GM12878 (cell line): Measurements from ENCODE around the gene DNAJC6. TPM values are rescaled to one million over a fixed set of nuclear protein-coding genes. Genes with fewer than 3 reads are reported as not detected.

Experiments used
- ATAC-seq: fragments of 200-7000 bp; cut with Tn5 transposase; 3 replicates; pipeline ENCODE4 v1.9.1; 2020; ENCODE audit warnings: mild to moderate bottlenecking, moderate library complexity
- BruUV-seq: library from RNA; stranded (reverse); fragments of 400-500 nt; replicated peaks from 2 replicates; lab custom pipeline; 2021; lab: Mats Ljungman, UMichigan
- CTCF ChIA-PET: fragments of 300-600 bp; sonication (Branson Sonifier 250); formaldehyde crosslinking; extraction: SDS; loops from one replicate; lab custom pipeline; 2021; ENCODE audit warnings: inconsistent platforms; lab: Yijun Ruan, JAX
- POLR2A ChIA-PET: fragments of 350-600 bp; formaldehyde crosslinking; extraction: SDS; loops from one replicate; lab custom pipeline; 2021; ENCODE audit warnings: inconsistent platforms; lab: Charles Lee
- RAD21 ChIA-PET: fragments of 300-600 bp; sonication (Branson Sonifier 250); formaldehyde crosslinking; loops from one replicate; lab custom pipeline; 2023; ENCODE audit warnings: antibody characterized with exemption; ENCODE audit not compliant: unreplicated experiment; lab: Charles Lee
- SMC1A ChIA-PET: fragments of 300-600 bp; sonication (Branson Sonifier 250); formaldehyde crosslinking; loops from one replicate; lab custom pipeline; 2023; ENCODE audit not compliant: unreplicated experiment, uncharacterized antibody; lab: Charles Lee
- DNase-seq: peaks from one replicate; pipeline ENCODE4 v3.0.0-alpha.2; 2011; ENCODE audit warnings: low read depth, low spot score
- FAIRE-seq: peaks from 3 replicates; lab custom pipeline; 2011; peaks lifted over from hg19 to GRCh38; lab: Jason Lieb, UNC
- H2AFZ ChIP-seq: 2 replicates; pipeline ENCODE4 v1.6.0; 2011; ENCODE audit warnings: low read depth, low read length, control low read depth; ENCODE audit not compliant: control insufficient read depth
- H3K27ac ChIP-seq: 2 replicates; pipeline ENCODE4 v1.5.1; 2011; ENCODE audit warnings: control low read depth; ENCODE audit not compliant: control insufficient read depth, insufficient read depth
- H3K27me3 ChIP-seq, 2 experiments: replicated peaks in 1 of 2; 2 replicates each; pipeline versions ENCODE4 v1.6.0 to v1.6.1; 2011; ENCODE audit warnings: low read length in 1 of 2; ENCODE audit not compliant: control insufficient read depth in 2 of 2, insufficient read depth in 2 of 2
- H3K36me3 ChIP-seq, 2 experiments: 2 replicates each; pipeline ENCODE4 v1.5.1; 2011; ENCODE audit warnings: low read length in 1 of 2; ENCODE audit not compliant: control insufficient read depth in 2 of 2, insufficient read depth in 2 of 2
- H3K4me1 ChIP-seq: 2 replicates; pipeline ENCODE4 v1.6.1; 2011; ENCODE audit warnings: mild to moderate bottlenecking, low read length, moderate library complexity, mixed read lengths; ENCODE audit not compliant: control insufficient read depth, insufficient read depth
- H3K4me2 ChIP-seq: 2 replicates; pipeline ENCODE4 v1.6.0; 2011; ENCODE audit warnings: control low read depth; ENCODE audit not compliant: control insufficient read depth, insufficient read depth
- H3K4me3 ChIP-seq: fragments of 200-600 bp; sonication (generic); 2 replicates; pipeline ENCODE4 v1.5.1; 2016
- H3K79me2 ChIP-seq: 2 replicates; pipeline ENCODE4 v1.6.0; 2011; ENCODE audit warnings: low read length; ENCODE audit not compliant: control insufficient read depth, insufficient read depth
- H3K9ac ChIP-seq: 2 replicates; pipeline ENCODE4 v1.8.0; 2011; ENCODE audit warnings: low read length, control low read depth, mixed read lengths; ENCODE audit not compliant: control insufficient read depth, insufficient read depth
- H3K9me3 ChIP-seq: replicated peaks from 3 replicates; pipeline ENCODE4 v1.5.1; 2011; ENCODE audit warnings: mild to moderate bottlenecking, low read length; ENCODE audit not compliant: control insufficient read depth, insufficient read depth
- H4K20me1 ChIP-seq: 2 replicates; pipeline ENCODE4 v1.6.0; 2011; ENCODE audit not compliant: control insufficient read depth, insufficient read depth
- BRCA1 ChIP-seq: IDR thresholded peaks from 2 replicates; pipeline ENCODE4 v1.6.1; 2011; ENCODE audit warnings: low read depth, low read length, improper control_type of control experiment
- CBFB ChIP-seq: IDR thresholded peaks from 2 replicates; pipeline ENCODE4 v1.6.1; 2016; ENCODE audit warnings: antibody characterized with exemption, low read depth
- CUX1 ChIP-seq: IDR thresholded peaks from 2 replicates; pipeline ENCODE4 v1.6.1; 2012; ENCODE audit warnings: improper control_type of control experiment, low read depth, low read length; ENCODE audit not compliant: insufficient replicate concordance
- EZH2 ChIP-seq: IDR thresholded peaks from 2 replicates; pipeline ENCODE4 v1.6.1; 2012; ENCODE audit warnings: low read depth, mild to moderate bottlenecking, control low read depth, inconsistent platforms, low read length, borderline replicate concordance; ENCODE audit not compliant: control insufficient read depth
- JUNB ChIP-seq: IDR thresholded peaks from 2 replicates; pipeline ENCODE4 v1.6.1; 2016; ENCODE audit warnings: antibody characterized with exemption, mild to moderate bottlenecking
- NRF1 ChIP-seq: conservative IDR thresholded peaks from 2 replicates; pipeline ENCODE4 v1.6.1; 2011; ENCODE audit warnings: mild to moderate bottlenecking, low read depth, low read length, improper control_type of control experiment
- RELA ChIP-seq: fragments of 450-650 bp; IDR thresholded peaks from 2 replicates; pipeline ENCODE4 v1.8.0; 2014; ENCODE audit warnings: borderline replicate concordance; ENCODE audit not compliant: partially characterized antibody
- SIN3A ChIP-seq: IDR thresholded peaks from 2 replicates; pipeline ENCODE4 v1.6.1; 2012; ENCODE audit warnings: low read depth, low read length, improper control_type of control experiment
- SMARCA5 ChIP-seq: fragments of 450-650 bp; IDR thresholded peaks from 2 replicates; pipeline ENCODE4 v1.6.1; 2017; ENCODE audit warnings: mild to moderate bottlenecking
- TBL1XR1 ChIP-seq: IDR thresholded peaks from 2 replicates; pipeline ENCODE4 v1.6.1; 2012; ENCODE audit warnings: low read depth, low read length, improper control_type of control experiment
- TCF12 ChIP-seq: IDR thresholded peaks from 2 replicates; pipeline ENCODE4 v1.6.1; 2011; ENCODE audit warnings: low read depth, mild to moderate bottlenecking, low read length
- ZBTB40 ChIP-seq: fragments of 450-650 bp; IDR thresholded peaks from 2 replicates; pipeline ENCODE4 v1.6.1; 2016; ENCODE audit warnings: mild to moderate bottlenecking, moderate library complexity, borderline replicate concordance
- WGBS: methylation state at CpG from one replicate; pipeline ENCODE4 v1.1.6; 2016; ENCODE audit warnings: low lambda C conversion rate; ENCODE audit not compliant: insufficient replicate concordance, insufficient coverage; ENCODE audit errors: missing lambda C conversion rate; 5-methylcytosine and 5-hydroxymethylcytosine counted together
- in situ Hi-C: fragments of 300-500 bp; cut with MboI; formaldehyde crosslinking; loops from 9 replicates; pipeline ENCODE4 v1.14.3; 2018; ENCODE audit warnings: mixed read lengths
- intact Hi-C: fragments of 100-400 bp; cut with micrococcal nuclease; formaldehyde crosslinking; loops from one replicate; pipeline ENCODE4 v1.14.2; 2022; ENCODE audit not compliant: unreplicated experiment
- polyA plus RNA-seq, 11 experiments: library from polyadenylated mRNA; depleted of rRNA in 4 of 11; unstranded in 6 of 11; stranded (reverse) in 5 of 11; fragments of >200 nt; fragmentation: Nextera tagmentation in 4 of 11; fragmentation: Illumina TruSeq in 1 of 11; extraction: Ambion mirVana in 4 of 11; extraction: Trizol in 1 of 11; gene quantifications; 1 replicate in 1 of 11; 2 replicates in 10 of 11; pipeline versions ENCODE4 v1.2.1 to v1.2.3, GENCODE V29; 2011 to 2016; ENCODE audit warnings: inconsistent platforms in 2 of 11, missing spikeins in 2 of 11, low read depth in 1 of 11
- total RNA-seq, 4 experiments: library from RNA; depleted of rRNA in 3 of 4; stranded (reverse); fragments of >200 nt in 3 of 4; fragmentation: Illumina TruSeq in 1 of 4; extraction: Trizol in 1 of 4; gene quantifications; 2 replicates each; pipeline versions ENCODE4 v1.2.1 to v1.2.3, GENCODE V29; 2013 to 2021
- TF ChIP-seq, protein P1 (sequence below): IDR thresholded peaks from 2 replicates; pipeline ENCODE4 v1.6.1; 2012; ENCODE audit warnings: low read depth, low read length, improper control_type of control experiment

The DNAJC6 gene
- total and polyA plus RNA-seq, 10 of the 15 experiments (the other 5 are each of a cell fraction or from before 2014, with no cell fraction given): 0.08 to 4.3 (median 2.7) TPM

DNA sequence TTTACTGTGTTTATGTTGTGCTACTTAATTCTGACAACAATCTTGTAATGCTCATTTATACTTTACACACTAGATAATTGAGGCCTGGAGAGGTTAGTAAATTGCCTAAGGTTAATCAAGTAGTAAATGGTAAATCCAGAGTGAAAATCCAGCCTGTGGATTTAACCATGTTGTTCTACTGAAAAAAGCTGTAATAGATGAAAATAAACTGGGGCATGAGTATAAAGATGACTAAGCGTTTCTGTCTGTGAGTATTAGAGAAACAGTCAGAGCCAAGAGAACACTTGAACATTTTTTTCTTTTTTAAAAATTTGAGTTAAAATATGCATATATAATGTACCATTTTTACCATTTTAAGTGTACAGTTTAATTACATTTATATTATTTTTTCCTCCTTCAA is 63.2 kb downstream of the DNAJC6 start:
- ChIA-PET POLR2A (no interaction called here), CTCF (no interaction called here), SMC1A (interaction anchor here (1.4 kb wide), 1 partner anchor 136 kb away, joined by 3 read pairs; no protein-coding TSS in a partner anchor), RAD21 (no interaction called here)
- FAIRE-seq (no peak), ATAC-seq (no peak), DNase-seq (no peak)
- in situ Hi-C loops (no loop called here), intact Hi-C loops (no loop called here)
- Histone ChIP-seq H4K20me1 (no peaks in the 10 kb centered on the region), H3K27me3 (no peaks in the 10 kb centered on the region), H3K36me3 (no peaks in the 10 kb centered on the region), H3K4me3 (no peak overlapping the region), H3K79me2 (no peaks in the 10 kb centered on the region), H3K9me3 (no peaks in the 10 kb centered on the region), H3K4me1 (no peaks in the 10 kb centered on the region), H3K4me2 (no peak overlapping the region), H3K9ac (no peak overlapping the region), H2AFZ (no peak overlapping the region), H3K27ac (no peak overlapping the region)
- no TSS peak for BruUV-seq
- 47% methylated on average over 1 of the region's 1 CpG for WGBS
- TF ChIP-seq EZH2 (no peak), RELA (no peak), TCF12 (no peak), SIN3A (no peak), ZBTB40 (no peak), TBL1XR1 (no peak), CUX1 (no peak), CBFB (no peak), JUNB (no peak), SMARCA5 (no peak), NRF1 (no peak), BRCA1 (no peak)
- TF ChIP-seq, protein P1, sequence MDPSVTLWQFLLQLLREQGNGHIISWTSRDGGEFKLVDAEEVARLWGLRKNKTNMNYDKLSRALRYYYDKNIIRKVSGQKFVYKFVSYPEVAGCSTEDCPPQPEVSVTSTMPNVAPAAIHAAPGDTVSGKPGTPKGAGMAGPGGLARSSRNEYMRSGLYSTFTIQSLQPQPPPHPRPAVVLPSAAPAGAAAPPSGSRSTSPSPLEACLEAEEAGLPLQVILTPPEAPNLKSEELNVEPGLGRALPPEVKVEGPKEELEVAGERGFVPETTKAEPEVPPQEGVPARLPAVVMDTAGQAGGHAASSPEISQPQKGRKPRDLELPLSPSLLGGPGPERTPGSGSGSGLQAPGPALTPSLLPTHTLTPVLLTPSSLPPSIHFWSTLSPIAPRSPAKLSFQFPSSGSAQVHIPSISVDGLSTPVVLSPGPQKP: no peak
